Activated CD4-positive, CD25-positive, alpha-beta regulatory T cell treated with anti-CD3 and anti-CD28 coated beads, Interleukin-2, amount 50 U/mL, for 16 hours (primary cell): ENCODE measurements around the gene TEX47.

Experiments
- DNase-seq: peaks from one replicate; pipeline ENCODE4 v3.0.0-alpha.2; 2020; ENCODE audit warnings: low read depth, low spot score

Gene TEX47

GRCh38 chr7:88795553-88795952 lies at the start of gene TEX47:
TSS of gene TEX47 (minus strand) at chr7:88795737. CDS start at chr7:88794942, 795 bp downstream.
- no peak for DNase-seq

- no peak for DNase-seq
Observed at GRCh38 chr7:88845091-88845490, 49.6 kb upstream of the TEX47 start.

GRCh38 chr7:88842201-88842600 lies 46.7 kb upstream of the TEX47 start:
- DNase-seq, result no peak

- DNase-seq, result no peak
Observed at GRCh38 chr7:88835147-88835728, 39.7 kb upstream of the TEX47 start.

- DNase-seq, result no peak
Observed at GRCh38 chr7:88826222-88826621, 30.7 kb upstream of the TEX47 start.

- DNase-seq, result no peak
Observed at GRCh38 chr7:88818552-88818951, 23.0 kb upstream of the TEX47 start.

- DNase-seq, result no peak
Observed at GRCh38 chr7:88806280-88807037, 10.9 kb upstream of the TEX47 start.

GRCh38 chr7:88801046-88801445 lies 5.5 kb upstream of the TEX47 start:
- no peak for DNase-seq

GRCh38 chr7:88792361-88792760 lies 3.2 kb downstream of the TEX47 start:
- DNase-seq, result no peak

- DNase-seq, result no peak
Observed at GRCh38 chr7:88791891-88792290, 3.6 kb downstream of the TEX47 start.

- DNase-seq, result no peak
Observed at GRCh38 chr7:88789480-88790064, 6.0 kb downstream of the TEX47 start.

- DNase-seq, result no peak
Observed at GRCh38 chr7:88787777-88788176, 7.8 kb downstream of the TEX47 start.

- DNase-seq, result no peak
Observed at GRCh38 chr7:88775838-88776237, 19.7 kb downstream of the TEX47 start.

- DNase-seq, result no peak
Observed at GRCh38 chr7:88772776-88773175, 22.8 kb downstream of the TEX47 start.

GRCh38 chr7:88771417-88771816 lies 24.1 kb downstream of the TEX47 start:
- no peak for DNase-seq

GRCh38 chr7:88761779-88762178 lies 33.8 kb downstream of the TEX47 start:
- no peak for DNase-seq

- DNase-seq, result no peak
Observed at GRCh38 chr7:88760136-88760515, 35.4 kb downstream of the TEX47 start.

GRCh38 chr7:88759230-88760135 lies 36.1 kb downstream of the TEX47 start, which contains the start of gene ZNF804B:
TSS of gene ZNF804B (plus strand) at chr7:88759700. CDS start at chr7:88759977, 277 bp downstream.
- no peak for DNase-seq

- no peak for DNase-seq
Observed at GRCh38 chr7:88758381-88759229, 36.9 kb downstream of the TEX47 start.

- DNase-seq, result no peak
Observed at GRCh38 chr7:88757371-88757770, 38.2 kb downstream of the TEX47 start.

- no peak for DNase-seq
Observed at GRCh38 chr7:88756802-88757201, 38.7 kb downstream of the TEX47 start.
